HUDEP-2 (cell line): ENCODE measurements around the gene PAPPA2.
"Not testable (repeated sequence)": the region's sequence is repeated elsewhere in the genome, so short reads cannot be mapped to it uniquely, and the experiment has no call there.

Experiments used
- DNase-seq, 76 experiments: peaks; one replicate each; lab custom pipeline; 2025; ENCODE audit not compliant: unreplicated experiment in 76 of 76; lab: John Stamatoyannopoulos, UW

PAPPA2 gene

GRCh38 chr1:176595217-176595616, 132.2 kb downstream of the PAPPA2 start:
- DNase-seq, result no peak

- no peak for DNase-seq
Observed at GRCh38 chr1:176601348-176601747, 138.4 kb downstream of the PAPPA2 start.

GRCh38 chr1:176602388-176603004, 139.5 kb downstream of the PAPPA2 start:
- no peak for DNase-seq

- no peak for DNase-seq
Observed at GRCh38 chr1:176603696-176604095, 140.7 kb downstream of the PAPPA2 start.

GRCh38 chr1:176604461-176604860, 141.5 kb downstream of the PAPPA2 start:
- no peak for DNase-seq

GRCh38 chr1:176605176-176605575, 142.2 kb downstream of the PAPPA2 start:
- DNase-seq, result no peak

GRCh38 chr1:176609556-176610408, 146.8 kb downstream of the PAPPA2 start:
- no peak for DNase-seq

- DNase-seq, result no peak
Observed at GRCh38 chr1:176612791-176613190, 149.8 kb downstream of the PAPPA2 start.

GRCh38 chr1:176617881-176618280, 154.9 kb downstream of the PAPPA2 start:
- DNase-seq, result no peak

- no peak for DNase-seq
Observed at GRCh38 chr1:176619261-176619660, 156.3 kb downstream of the PAPPA2 start.

- DNase-seq, result no peak
Observed at GRCh38 chr1:176625365-176625764, 162.4 kb downstream of the PAPPA2 start.

- DNase-seq, result no peak
Observed at GRCh38 chr1:176626572-176627061, 163.6 kb downstream of the PAPPA2 start.

- DNase-seq, result no peak
Observed at GRCh38 chr1:176628775-176629174, 165.8 kb downstream of the PAPPA2 start.

GRCh38 chr1:176634733-176635132, 171.8 kb downstream of the PAPPA2 start:
- DNase-seq, result not testable (repeated sequence)

- no peak for DNase-seq
Observed at GRCh38 chr1:176638713-176639526, 175.9 kb downstream of the PAPPA2 start.

GRCh38 chr1:176643536-176643935, 180.6 kb downstream of the PAPPA2 start:
- no peak for DNase-seq

GRCh38 chr1:176648556-176648955, 185.6 kb downstream of the PAPPA2 start:
- DNase-seq, result no peak

- DNase-seq, result no peak
Observed at GRCh38 chr1:176656257-176656995, 193.5 kb downstream of the PAPPA2 start.

- no peak for DNase-seq
Observed at GRCh38 chr1:176669782-176670181, 206.8 kb downstream of the PAPPA2 start.

- DNase-seq, result no peak
Observed at GRCh38 chr1:176670853-176671252, 207.9 kb downstream of the PAPPA2 start.
